Heart left ventricle (tissue), 13 donors: ENCODE measurements around the gene P2RY11.

Experiments
- POLR2A ChIP-seq, 2 donors: fragments of 450-650 bp; IDR thresholded peaks; one replicate each; pipeline ENCODE4 v1.6.1; 2017; ENCODE audit warnings: antibody characterized with exemption in 2 of 2, mild to moderate bottlenecking in 2 of 2, moderate library complexity in 2 of 2
- TF ChIP-seq, protein P1 (sequence below), 12 donors: fragments of 200-600 bp; sonication (generic) in 4 of 12; IDR thresholded peaks; one replicate each; pipeline versions ENCODE4 v1.5.0 to v1.8.0; 2018 to 2022; ENCODE audit warnings: antibody characterized with exemption in 12 of 12, mild to moderate bottlenecking in 5 of 12
- donor health status: ischemic (EF 13 %, LVEDD 7.1; RV severe dilation, severe dysfunction).
- donor health status: DM: no; HTN: yes; CAD: no.
- donor health status: DM: no; HTN: no; CAD: no.
- donor health status: ischemic (EF 25% LVEDD 6.9; RV normal size, moderate dysfunction).
- donor health status: ischemic (EF 25% LVEDD 5.7; RV mildly dilated, moderate dysfunction).
- donor health status: ischemic (EF 35%, LVEDD 5.7; RV mildly dilated, moderate dysfunction).
- donor health status: nonischemic (EF 11% LVEDD 7.7; RV severe dilation, severe dysfunction).
- donor health status: DM: yes; HTN: yes; CAD: no.
- donor health status: PGD.
- donor health status: ischemic (EF 29% LVEDD 5.4; RV normal size, mild dysfunction).
- donor health status: nonischemic (EF 23%, LVEDD 6.1; RV moderate dilation, normal function).

DNA sequence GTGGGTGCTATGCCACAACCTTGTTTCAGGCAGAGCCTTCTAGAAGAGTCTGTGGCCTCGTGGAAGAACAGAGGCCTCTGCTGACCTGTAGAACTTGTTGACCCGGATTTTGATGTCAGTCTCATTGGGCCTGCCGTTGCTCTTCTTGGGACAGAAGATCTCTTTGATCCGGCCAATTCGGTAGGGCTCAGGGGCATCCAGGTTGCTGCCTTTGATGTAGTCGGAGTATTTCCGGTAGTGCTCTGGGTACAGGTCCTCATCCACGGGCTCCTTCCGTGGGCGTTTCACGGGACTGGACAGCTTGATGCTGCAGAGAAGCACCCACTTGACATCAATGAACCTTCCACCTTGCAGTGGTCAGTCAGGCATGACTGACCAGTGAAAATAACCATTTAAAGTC, 32.2 kb downstream of the P2RY11 start:
- TF ChIP-seq, protein P1, sequence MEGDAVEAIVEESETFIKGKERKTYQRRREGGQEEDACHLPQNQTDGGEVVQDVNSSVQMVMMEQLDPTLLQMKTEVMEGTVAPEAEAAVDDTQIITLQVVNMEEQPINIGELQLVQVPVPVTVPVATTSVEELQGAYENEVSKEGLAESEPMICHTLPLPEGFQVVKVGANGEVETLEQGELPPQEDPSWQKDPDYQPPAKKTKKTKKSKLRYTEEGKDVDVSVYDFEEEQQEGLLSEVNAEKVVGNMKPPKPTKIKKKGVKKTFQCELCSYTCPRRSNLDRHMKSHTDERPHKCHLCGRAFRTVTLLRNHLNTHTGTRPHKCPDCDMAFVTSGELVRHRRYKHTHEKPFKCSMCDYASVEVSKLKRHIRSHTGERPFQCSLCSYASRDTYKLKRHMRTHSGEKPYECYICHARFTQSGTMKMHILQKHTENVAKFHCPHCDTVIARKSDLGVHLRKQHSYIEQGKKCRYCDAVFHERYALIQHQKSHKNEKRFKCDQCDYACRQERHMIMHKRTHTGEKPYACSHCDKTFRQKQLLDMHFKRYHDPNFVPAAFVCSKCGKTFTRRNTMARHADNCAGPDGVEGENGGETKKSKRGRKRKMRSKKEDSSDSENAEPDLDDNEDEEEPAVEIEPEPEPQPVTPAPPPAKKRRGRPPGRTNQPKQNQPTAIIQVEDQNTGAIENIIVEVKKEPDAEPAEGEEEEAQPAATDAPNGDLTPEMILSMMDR (IDR thresholded peaks at IDR 0.05), result no peak
- no peak for TF ChIP-seq POLR2A (IDR thresholded peaks at IDR 0.05)
